Measurements from ENCODE around the gene CNTN4. TPM values are rescaled to one million over a fixed set of nuclear protein-coding genes. Genes with fewer than 3 reads are reported as not detected.

CNTN4 gene
- total RNA-seq, 6 donors from 2014 or later: 1.0 to 13.5 (median 6.3) TPM

DNA sequence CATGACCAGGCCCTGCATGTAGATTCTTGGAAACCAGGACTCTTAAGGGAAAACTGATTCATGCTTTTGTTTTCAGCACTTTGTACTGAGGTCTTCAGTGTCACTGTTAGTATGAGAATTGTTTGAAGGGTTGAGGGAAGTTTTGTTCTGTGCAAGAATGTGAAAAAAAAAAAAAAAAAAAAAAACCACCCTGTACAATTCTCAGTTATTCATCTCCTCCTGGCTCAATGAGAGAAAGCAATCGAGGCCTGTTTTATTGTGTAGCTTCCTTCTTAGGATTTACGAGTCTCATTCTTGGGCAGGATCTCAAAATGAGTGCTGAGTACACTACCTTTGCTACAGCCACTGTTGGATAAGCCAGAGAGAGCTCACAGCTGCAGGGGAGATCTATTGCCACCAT is 469.5 kb downstream of the CNTN4 start:
- H3K4me3 ChIP-seq: no peak overlapping the region
- no peaks in the 10 kb centered on the region for H3K4me1 ChIP-seq
- no peak for TF ChIP-seq POLR2A (IDR thresholded peaks at IDR 0.05)
- ATAC-seq (ENCODE audit: low FRiP score in 2 of 2) (peak in 1 of 2 donors; percentile 48), DNase-seq (no peak)
- H3K36me3 ChIP-seq: no peaks in the 10 kb centered on the region
- no peak overlapping the region for H3K27ac ChIP-seq
- 66 to 71% methylated on average over 2 of the region's 2 CpGs for WGBS, 2 donors
- no peaks in the 10 kb centered on the region for H3K9me3 ChIP-seq
- no peaks in the 10 kb centered on the region for H3K27me3 ChIP-seq

- Histone ChIP-seq H3K4me1 (no peaks in the 10 kb centered on the region), H3K27me3 (no peaks in the 10 kb centered on the region), H3K36me3 (no peaks in the 10 kb centered on the region), H3K4me3 (no peak overlapping the region), H3K27ac (no peak overlapping the region), H3K9me3 (no peaks in the 10 kb centered on the region)
- no peak for DNase-seq
- TF ChIP-seq POLR2AphosphoS5 (IDR thresholded peaks at IDR 0.05): no peak
- TF ChIP-seq EP300 (IDR thresholded peaks at IDR 0.05): no peak
- no peak for TF ChIP-seq CTCF (IDR thresholded peaks at IDR 0.05)
- no peak for TF ChIP-seq POLR2A (IDR thresholded peaks at IDR 0.05)
- no peak for ATAC-seq (ENCODE audit: low FRiP score in 2 of 2)
- 83 to 84% methylated on average over 7 of the region's 7 CpGs for WGBS, 2 donors
Measured at GRCh38 chr3:2568929-2569328, 470.3 kb downstream of the CNTN4 start.

GRCh38 chr3:2577571-2577970 is 478.9 kb downstream of the CNTN4 start:
- H3K27me3 ChIP-seq: no peaks in the 10 kb centered on the region
- DNase-seq (no peak), ATAC-seq (ENCODE audit: low FRiP score in 2 of 2) (no peak)
- WGBS, 2 donors: 92 to 98% methylated on average over 4 of the region's 4 CpGs
- no peak overlapping the region for H3K4me3 ChIP-seq
- no peaks in the 10 kb centered on the region for H3K36me3 ChIP-seq
- TF ChIP-seq EP300 (IDR thresholded peaks at IDR 0.05) (no peak), POLR2AphosphoS5 (IDR thresholded peaks at IDR 0.05) (no peak), CTCF (IDR thresholded peaks at IDR 0.05) (no peak), POLR2A (IDR thresholded peaks at IDR 0.05) (no peak)
- no peak overlapping the region for H3K27ac ChIP-seq
- no peaks in the 10 kb centered on the region for H3K9me3 ChIP-seq
- no peaks in the 10 kb centered on the region for H3K4me1 ChIP-seq

DNA sequence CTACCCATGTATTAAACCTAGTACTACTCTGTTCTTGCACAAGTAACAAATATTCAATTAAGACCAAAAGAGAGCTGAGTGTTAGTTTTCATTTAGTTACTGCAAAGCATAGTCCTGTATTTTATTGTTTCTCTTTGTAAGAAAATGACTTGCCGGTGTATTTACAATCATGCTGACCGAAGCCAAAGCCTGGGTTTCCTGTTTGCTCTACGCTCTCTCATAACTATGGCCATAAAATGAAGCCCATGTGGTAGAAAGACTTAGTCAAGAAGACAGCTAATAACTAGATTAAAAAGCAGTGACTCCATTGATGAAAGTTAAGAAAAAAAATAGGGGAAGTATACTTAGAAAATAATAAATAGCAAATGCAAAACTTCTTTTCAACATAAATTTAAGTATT is 479.9 kb downstream of the CNTN4 start:
- H3K4me3 ChIP-seq: no peak overlapping the region
- no peak for ATAC-seq (ENCODE audit: low FRiP score in 2 of 2)
- WGBS, 2 donors: 48 to 53% methylated on average over 3 of the region's 3 CpGs
- no peaks in the 10 kb centered on the region for H3K9me3 ChIP-seq
- TF ChIP-seq EP300 (IDR thresholded peaks at IDR 0.05) (no peak), POLR2AphosphoS5 (IDR thresholded peaks at IDR 0.05) (no peak), POLR2A (IDR thresholded peaks at IDR 0.05) (no peak), CTCF (IDR thresholded peaks at IDR 0.05) (no peak)
- no peaks in the 10 kb centered on the region for H3K36me3 ChIP-seq
- H3K27me3 ChIP-seq: no peaks in the 10 kb centered on the region
- H3K4me1 ChIP-seq: no peaks in the 10 kb centered on the region
- no peak overlapping the region for H3K27ac ChIP-seq
- no peak for DNase-seq

GRCh38 chr3:2579206-2579605 is 480.5 kb downstream of the CNTN4 start:
- DNase-seq (no peak), ATAC-seq (ENCODE audit: low FRiP score in 2 of 2) (no peak)
- H3K4me3 ChIP-seq: no peak overlapping the region
- no peaks in the 10 kb centered on the region for H3K4me1 ChIP-seq
- H3K36me3 ChIP-seq: no peaks in the 10 kb centered on the region
- H3K27ac ChIP-seq: no peak overlapping the region
- H3K9me3 ChIP-seq: no peaks in the 10 kb centered on the region
- 62 to 70% methylated on average over 4 of the region's 4 CpGs for WGBS, 2 donors
- no peak for TF ChIP-seq EP300 (IDR thresholded peaks at IDR 0.05)
- no peak for TF ChIP-seq POLR2A (IDR thresholded peaks at IDR 0.05)
- no peak for TF ChIP-seq POLR2AphosphoS5 (IDR thresholded peaks at IDR 0.05)
- no peak for TF ChIP-seq CTCF (IDR thresholded peaks at IDR 0.05)
- H3K27me3 ChIP-seq: no peaks in the 10 kb centered on the region

Measured in upper lobe of left lung (tissue), 6 donors.